ENCODE data around the gene GNAL. TPM values are rescaled to one million over a fixed set of nuclear protein-coding genes. Genes with fewer than 3 reads are reported as not detected.

GNAL gene
- total and polyA plus RNA-seq, 8 donors, result under 0.01 to 6.7 (median 1.8) TPM

GRCh38 chr18:11724781-11725180, 35.7 kb downstream of the GNAL start:
- no peak for TF ChIP-seq POLR2A (IDR thresholded peaks at IDR 0.05)
- no peak for DNase-seq
- H3K27ac ChIP-seq, result no peak overlapping the region
- intact Hi-C loops (cut with DNase I; ENCODE audit: low total_unique reads), result no loop called here
- peaks cover 0 to 7% (median 0%) of the 10 kb centered on the region in 3 donors for H3K27me3 ChIP-seq
- H3K4me1 ChIP-seq, result no peaks in the 10 kb centered on the region
- H3K9me3 ChIP-seq, result no peaks in the 10 kb centered on the region
- no peaks in the 10 kb centered on the region for H3K36me3 ChIP-seq
- no peak overlapping the region for H3K4me3 ChIP-seq
- WGBS, 5 donors, result 91 to 99% (median 95%) methylated on average over 5 of the region's 5 CpGs

GRCh38 chr18:11726556-11726955, 37.5 kb downstream of the GNAL start:
- intact Hi-C loops (cut with DNase I; ENCODE audit: low total_unique reads), result no loop called here
- 63 to 82% (median 75%) methylated on average over 2 of the region's 2 CpGs for WGBS, 5 donors

GRCh38 chr18:11728249-11728648, 39.2 kb downstream of the GNAL start:
- DNase-seq, result peak in 1 of 2 donors; percentile 32
- Histone ChIP-seq H3K4me1 (peaks cover 0 to 6% (median 6%) of the 10 kb centered on the region in 4 donors), H3K36me3 (no peaks in the 10 kb centered on the region), H3K27me3 (peaks cover 0 to 10% (median 5%) of the 10 kb centered on the region in 3 donors), H3K4me3 (no peak overlapping the region), H3K9me3 (no peaks in the 10 kb centered on the region), H3K27ac (no peak overlapping the region)
- 19 to 39% (median 32%) methylated on average over 1 of the region's 1 CpG for WGBS, 5 donors
- intact Hi-C loops (cut with DNase I; ENCODE audit: low total_unique reads), result no loop called here
- TF ChIP-seq CTCF (IDR thresholded peaks at IDR 0.05) (no peak), POLR2A (IDR thresholded peaks at IDR 0.05) (no peak), EP300 (IDR thresholded peaks at IDR 0.05) (no peak), POLR2AphosphoS5 (IDR thresholded peaks at IDR 0.05) (no peak)

More at GRCh38 chr18:11726556-11726955, 37.5 kb downstream of the GNAL start:
- TF ChIP-seq POLR2A (IDR thresholded peaks at IDR 0.05) (no peak), CTCF (IDR thresholded peaks at IDR 0.05) (no peak), POLR2AphosphoS5 (IDR thresholded peaks at IDR 0.05) (no peak), EP300 (IDR thresholded peaks at IDR 0.05) (no peak)
- Histone ChIP-seq H3K36me3 (no peaks in the 10 kb centered on the region), H3K27ac (no peak overlapping the region), H3K4me1 (no peaks in the 10 kb centered on the region), H3K27me3 (peaks cover 0 to 9% (median 0%) of the 10 kb centered on the region in 3 donors), H3K4me3 (no peak overlapping the region), H3K9me3 (no peaks in the 10 kb centered on the region)
- DNase-seq, result no peak

- peaks cover 0 to 9% (median 7%) of the 10 kb centered on the region in 4 donors for H3K4me1 ChIP-seq
- intact Hi-C loops (cut with DNase I; ENCODE audit: low total_unique reads), result no loop called here
- no peak for DNase-seq
- no peaks in the 10 kb centered on the region for H3K9me3 ChIP-seq
- H3K36me3 ChIP-seq, result no peaks in the 10 kb centered on the region
- TF ChIP-seq CTCF (IDR thresholded peaks at IDR 0.05), result no peak
- TF ChIP-seq POLR2A (IDR thresholded peaks at IDR 0.05), result no peak
- TF ChIP-seq EP300 (IDR thresholded peaks at IDR 0.05), result no peak
- TF ChIP-seq POLR2AphosphoS5 (IDR thresholded peaks at IDR 0.05), result no peak
- WGBS, 5 donors, result 80 to 85% (median 83%) methylated on average over 6 of the region's 6 CpGs
- peaks cover 0 to 10% (median 5%) of the 10 kb centered on the region in 3 donors for H3K27me3 ChIP-seq
- H3K4me3 ChIP-seq, result no peak overlapping the region
- H3K27ac ChIP-seq, result no peak overlapping the region
Observed at GRCh38 chr18:11729556-11729955, 40.5 kb downstream of the GNAL start.

- peak; percentile 81 to 88 for DNase-seq
- WGBS, 5 donors, result 9 to 11% (median 10%) methylated on average over 17 of the region's 17 CpGs
- Histone ChIP-seq H3K27ac (no peak overlapping the region), H3K9me3 (no peaks in the 10 kb centered on the region), H3K27me3 (peaks cover 0 to 11% (median 5%) of the 10 kb centered on the region in 3 donors), H3K4me3 (peak overlapping the region; percentile 19 to 35 (median 26)), H3K4me1 (peaks cover 0 to 9% (median 7%) of the 10 kb centered on the region in 4 donors), H3K36me3 (no peaks in the 10 kb centered on the region)
- intact Hi-C loops (cut with DNase I; ENCODE audit: low total_unique reads), result loop anchor here (10.0 kb wide), 1 partner anchor 142 kb away; no protein-coding TSS in a partner anchor
- peak in 5 of 7 experiments; percentile 70 to 92 (median 80) for TF ChIP-seq CTCF (IDR thresholded peaks at IDR 0.05)
- no peak for TF ChIP-seq POLR2AphosphoS5 (IDR thresholded peaks at IDR 0.05)
Observed at GRCh38 chr18:11733031-11733430, 44.0 kb downstream of the GNAL start.
